NCI-H82 treated with DMSO at 0.1 percent for 48 hours (cell line): ENCODE data around the gene TCF3.

Experiments used
- DNase-seq: peaks from one replicate; lab custom pipeline; 2025; ENCODE audit not compliant: unreplicated experiment; lab: John Stamatoyannopoulos, UW

Gene TCF3

GRCh38 chr19:1587872-1588271, 64.5 kb downstream of the TCF3 start:
- DNase-seq, result no peak

- DNase-seq, result no peak
These were observed 67.2 kb downstream of the TCF3 start for GRCh38 chr19:1585243-1585580.

GRCh38 chr19:1584500-1585242, 67.7 kb downstream of the TCF3 start:
- no peak for DNase-seq

GRCh38 chr19:1582201-1582600, 70.2 kb downstream of the TCF3 start:
- DNase-seq, result no peak

GRCh38 chr19:1580957-1581356, 71.5 kb downstream of the TCF3 start:
- DNase-seq, result no peak

- DNase-seq, result no peak
These were observed 72.0 kb downstream of the TCF3 start for GRCh38 chr19:1580382-1580781.

GRCh38 chr19:1579222-1579621, 73.2 kb downstream of the TCF3 start:
- DNase-seq, result no peak

- no peak for DNase-seq
These were observed 74.3 kb downstream of the TCF3 start for GRCh38 chr19:1577929-1578618.

- no peak for DNase-seq
These were observed 75.1 kb downstream of the TCF3 start for GRCh38 chr19:1577090-1577928.

- no peak for DNase-seq
These were observed 75.9 kb downstream of the TCF3 start for GRCh38 chr19:1576242-1577089.

GRCh38 chr19:1575323-1576241, 76.8 kb downstream of the TCF3 start:
- no peak for DNase-seq

GRCh38 chr19:1574354-1575136, 77.9 kb downstream of the TCF3 start:
- DNase-seq, result no peak

GRCh38 chr19:1572795-1573194, 79.6 kb downstream of the TCF3 start:
- DNase-seq, result no peak

- no peak for DNase-seq
These were observed 81.1 kb downstream of the TCF3 start for GRCh38 chr19:1571358-1571757.

GRCh38 chr19:1570836-1571235, 81.6 kb downstream of the TCF3 start:
- no peak for DNase-seq

GRCh38 chr19:1569997-1570396, 82.4 kb downstream of the TCF3 start:
- no peak for DNase-seq

GRCh38 chr19:1568320-1569019, 83.9 kb downstream of the TCF3 start, which contains the start of gene MEX3D:
Gene MEX3D, minus strand, starts transcription at chr19:1568325. Its CDS starts 267 bp downstream, at chr19:1568058.
- DNase-seq, result no peak

- no peak for DNase-seq
These were observed 84.6 kb downstream of the TCF3 start for GRCh38 chr19:1567848-1568227.
